Activated naive CD4-positive, alpha-beta T cell treated with anti-CD3 and anti-CD28 coated beads for 36 hours (primary cell): Measurements from ENCODE around the gene ANKRD13A. TPM values are rescaled to one million over a fixed set of nuclear protein-coding genes. Genes with fewer than 3 reads are reported as not detected.

ENCODE experiments used
- CTCF ChIA-PET: fragments of 350-600 bp; sonication (Branson Sonifier 250); formaldehyde crosslinking; loops from one replicate; lab custom pipeline; 2021; ENCODE audit warnings: antibody characterized with exemption; lab: Charles Lee
- DNase-seq: peaks from one replicate; pipeline ENCODE4 v3.0.0-alpha.2; 2020
- H3K27ac Mint-ChIP-seq: one replicate; pipeline ENCODE4 v1.8.0; 2021; ENCODE audit warnings: mild to moderate bottlenecking, mixed read lengths
- H3K27me3 Mint-ChIP-seq: one replicate; pipeline ENCODE4 v1.8.0; 2021; ENCODE audit warnings: low read depth, mixed read lengths
- H3K36me3 Mint-ChIP-seq: one replicate; pipeline ENCODE4 v1.8.0; 2021; ENCODE audit warnings: low read depth, mixed read lengths
- H3K4me1 Mint-ChIP-seq: one replicate; pipeline ENCODE4 v1.8.0; 2021; ENCODE audit warnings: low read depth, mixed read lengths
- H3K4me3 Mint-ChIP-seq: one replicate; pipeline ENCODE4 v1.8.0; 2021; ENCODE audit warnings: mild to moderate bottlenecking, moderate library complexity, mixed read lengths
- H3K9me3 Mint-ChIP-seq: one replicate; pipeline ENCODE4 v1.8.0; 2021; ENCODE audit warnings: mixed read lengths
- intact Hi-C: fragments of 100-400 bp; cut with micrococcal nuclease; formaldehyde crosslinking; loops from one replicate; pipeline ENCODE4 v1.15.1; 2023
- total RNA-seq, 2 experiments: library from RNA; stranded (reverse); gene quantifications; one replicate each; pipeline ENCODE4 v1.2.3, GENCODE V29; 2021

Gene ANKRD13A
- total RNA-seq = 10 to 100 TPM; 28.3 to 31.5 TPM

DNA sequence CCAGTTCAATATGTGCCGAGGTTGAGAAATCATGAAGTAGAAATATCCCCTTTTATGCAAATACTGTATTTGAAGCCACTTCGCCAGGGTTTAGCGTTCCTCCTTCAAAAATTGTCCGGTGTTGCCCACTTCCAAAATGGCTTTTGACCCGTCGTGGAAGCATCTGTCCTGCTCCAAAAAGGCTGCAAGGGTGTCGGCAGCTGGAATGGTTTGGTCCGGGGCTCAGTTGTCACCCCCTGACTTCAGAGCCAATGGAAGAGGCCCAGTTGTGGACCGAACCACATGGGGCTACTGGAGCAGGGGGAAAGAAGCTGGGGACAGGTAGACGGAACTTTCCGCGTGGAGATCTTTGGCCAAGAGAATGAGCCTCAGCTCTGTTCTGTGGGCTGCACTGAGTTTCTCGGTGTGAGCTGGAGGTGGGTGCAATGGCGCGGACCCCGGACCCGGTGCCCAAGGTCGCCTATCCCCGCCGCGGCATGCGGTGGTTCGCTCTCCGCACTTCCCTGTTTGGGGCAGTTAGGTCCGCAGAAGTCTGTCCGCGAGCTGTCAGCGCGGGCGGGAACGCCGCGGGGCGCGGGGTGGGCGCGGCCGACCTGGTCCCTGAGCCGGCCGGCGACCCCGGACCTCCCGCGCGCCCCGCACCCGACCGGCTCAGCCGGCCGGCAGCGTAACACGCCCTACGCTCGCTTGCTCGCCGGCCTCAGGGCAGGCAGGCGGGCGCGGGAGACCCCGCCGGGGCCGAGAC is at the start of gene ANKRD13A:
ANKRD13A (plus strand) TSS at position 527 of the 745 bp plus-strand sequence. CDS start 259 bp downstream, outside the sequence.
- DNase-seq = peak; percentile 93
- Mint-ChIP-seq H3K27ac (peak within 1 kb of the TSS; percentile 92), H3K4me1 (peaks cover 56% of the 10 kb centered on the region), H3K9me3 (no peaks in the 10 kb centered on the region), H3K36me3 (no peaks in the 10 kb centered on the region), H3K27me3 (no peaks in the 10 kb centered on the region), H3K4me3 (peak within 1 kb of the TSS; percentile 89)
- CTCF ChIA-PET = interaction anchor here (0.6 to 1.2 kb wide), 3 partner anchors 15 to 154 kb away, joined by 3 read pairs; partner anchors contain the start of gene C12orf76
- intact Hi-C loops = loop anchor here (2.0 to 10.0 kb wide), 4 partner anchors 282 to 1364 kb away; partner anchors contain the start of genes ATP2A2, PPP1CC and SELPLG

DNA sequence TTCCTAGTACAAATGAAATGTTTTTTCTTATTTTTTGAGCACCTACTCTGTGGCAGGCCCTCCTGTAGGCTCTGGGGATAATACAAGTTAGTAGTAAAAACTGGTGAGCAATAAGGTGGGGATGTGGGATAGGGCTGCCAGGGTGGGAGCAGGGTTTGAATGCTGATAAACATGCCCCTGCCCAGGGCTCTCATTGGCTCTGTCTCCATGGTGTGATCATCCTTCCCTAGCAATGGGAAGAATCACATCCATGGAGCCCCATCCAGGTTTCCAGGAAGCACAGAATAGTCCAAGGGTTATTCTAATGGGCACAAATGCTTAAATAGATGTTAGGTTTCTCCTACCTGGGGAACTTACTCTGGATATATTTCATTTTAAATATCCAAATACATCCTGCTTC is 48.6 kb upstream of the ANKRD13A start:
- Mint-ChIP-seq H3K27me3 (no peaks in the 10 kb centered on the region), H3K27ac (no peak overlapping the region), H3K4me3 (no peak overlapping the region), H3K36me3 (peaks cover 36% of the 10 kb centered on the region), H3K9me3 (no peaks in the 10 kb centered on the region), H3K4me1 (peaks cover 28% of the 10 kb centered on the region)
- CTCF ChIA-PET = no interaction called here
- intact Hi-C loops = no loop called here
- DNase-seq = no peak

DNA sequence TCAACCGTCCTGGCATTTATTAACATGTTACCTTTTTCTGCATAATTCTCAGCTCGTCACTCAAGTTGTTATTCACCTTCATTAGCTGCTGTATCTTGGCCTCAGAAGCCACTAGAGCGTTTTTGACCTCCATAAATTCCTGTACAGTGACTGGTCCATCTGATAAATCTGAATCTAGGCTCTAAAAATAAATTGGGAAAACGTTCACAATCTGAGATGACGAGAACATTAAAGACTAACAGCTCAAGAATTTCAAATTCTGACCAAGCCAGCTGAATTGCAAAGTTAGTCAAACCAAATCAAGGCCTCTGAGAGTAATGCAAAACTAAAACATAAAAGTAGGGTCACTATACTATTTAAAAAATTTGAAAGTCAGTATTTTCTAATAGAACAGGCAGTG is 48.1 kb upstream of the ANKRD13A start:
- no peaks in the 10 kb centered on the region for H3K9me3 Mint-ChIP-seq
- peaks cover 28% of the 10 kb centered on the region for H3K4me1 Mint-ChIP-seq
- H3K27ac Mint-ChIP-seq = no peak overlapping the region
- intact Hi-C loops = no loop called here
- no peaks in the 10 kb centered on the region for H3K27me3 Mint-ChIP-seq
- peaks cover 37% of the 10 kb centered on the region for H3K36me3 Mint-ChIP-seq
- no peak overlapping the region for H3K4me3 Mint-ChIP-seq
- CTCF ChIA-PET = no interaction called here
- DNase-seq = no peak

GRCh38 chr12:109951751-109952150 is 47.5 kb upstream of the ANKRD13A start:
- CTCF ChIA-PET = no interaction called here
- Mint-ChIP-seq H3K4me1 (peaks cover 22% of the 10 kb centered on the region), H3K27ac (no peak overlapping the region), H3K4me3 (no peak overlapping the region), H3K36me3 (peaks cover 37% of the 10 kb centered on the region), H3K9me3 (no peaks in the 10 kb centered on the region), H3K27me3 (no peaks in the 10 kb centered on the region)
- intact Hi-C loops = no loop called here
- DNase-seq = no peak

GRCh38 chr12:109952160-109952858 is 46.9 kb upstream of the ANKRD13A start:
- intact Hi-C loops = no loop called here
- Mint-ChIP-seq H3K4me3 (no peak overlapping the region), H3K27me3 (no peaks in the 10 kb centered on the region), H3K4me1 (peaks cover 16% of the 10 kb centered on the region), H3K27ac (peak overlapping the region; percentile 55), H3K9me3 (no peaks in the 10 kb centered on the region), H3K36me3 (peaks cover 34% of the 10 kb centered on the region)
- CTCF ChIA-PET = no interaction called here
- DNase-seq = no peak

GRCh38 chr12:109952873-109953272 is 46.4 kb upstream of the ANKRD13A start:
- DNase-seq = no peak
- CTCF ChIA-PET = no interaction called here
- Mint-ChIP-seq H3K27ac (peak overlapping the region; percentile 4), H3K4me3 (no peak overlapping the region), H3K27me3 (no peaks in the 10 kb centered on the region), H3K36me3 (peaks cover 30% of the 10 kb centered on the region), H3K9me3 (no peaks in the 10 kb centered on the region), H3K4me1 (peaks cover 11% of the 10 kb centered on the region)
- intact Hi-C loops = no loop called here

- intact Hi-C loops = no loop called here
- Mint-ChIP-seq H3K27me3 (no peaks in the 10 kb centered on the region), H3K36me3 (peaks cover 29% of the 10 kb centered on the region), H3K4me3 (no peak overlapping the region), H3K27ac (no peak overlapping the region), H3K9me3 (no peaks in the 10 kb centered on the region), H3K4me1 (peaks cover 4% of the 10 kb centered on the region)
- CTCF ChIA-PET = interaction anchor here (0.6 kb wide), 1 partner anchor 9 kb away, joined by 3 read pairs; no protein-coding TSS in a partner anchor
- DNase-seq = no peak
These were observed 45.6 kb upstream of the ANKRD13A start for GRCh38 chr12:109953656-109954055.

DNA sequence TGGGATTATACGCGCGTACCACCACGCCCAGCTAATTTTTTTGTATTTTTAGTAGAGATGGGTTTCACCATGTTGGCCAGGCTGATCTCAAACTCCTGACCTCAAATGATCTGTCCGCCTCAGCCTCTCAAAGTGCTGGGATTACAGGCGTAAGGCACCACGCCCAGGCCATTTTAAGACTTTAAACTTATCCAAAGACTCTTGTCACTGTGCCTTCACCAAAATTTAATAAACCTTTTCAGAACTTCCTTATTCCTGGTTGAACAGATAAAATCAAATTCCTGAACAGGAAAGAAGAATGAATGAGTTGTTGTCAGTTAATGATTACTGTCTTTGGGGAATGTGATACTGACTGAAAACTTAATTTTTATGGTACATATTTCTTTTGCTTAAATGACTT is 40.9 kb upstream of the ANKRD13A start:
- CTCF ChIA-PET = no interaction called here
- no peaks in the 10 kb centered on the region for H3K9me3 Mint-ChIP-seq
- no peaks in the 10 kb centered on the region for H3K27me3 Mint-ChIP-seq
- DNase-seq = no peak
- peaks cover 19% of the 10 kb centered on the region for H3K36me3 Mint-ChIP-seq
- H3K4me1 Mint-ChIP-seq = no peaks in the 10 kb centered on the region
- intact Hi-C loops = no loop called here
- no peak overlapping the region for H3K27ac Mint-ChIP-seq
- no peak overlapping the region for H3K4me3 Mint-ChIP-seq

GRCh38 chr12:109959411-109960093 is 39.7 kb upstream of the ANKRD13A start:
- H3K4me3 Mint-ChIP-seq = no peak overlapping the region
- no peaks in the 10 kb centered on the region for H3K9me3 Mint-ChIP-seq
- DNase-seq = no peak
- intact Hi-C loops = no loop called here
- H3K36me3 Mint-ChIP-seq = peaks cover 15% of the 10 kb centered on the region
- H3K4me1 Mint-ChIP-seq = no peaks in the 10 kb centered on the region
- CTCF ChIA-PET = interaction anchor here (0.9 kb wide), 1 partner anchor 531 kb away, joined by 3 read pairs; no protein-coding TSS in a partner anchor
- H3K27ac Mint-ChIP-seq = no peak overlapping the region
- no peaks in the 10 kb centered on the region for H3K27me3 Mint-ChIP-seq

- CTCF ChIA-PET = interaction anchor here (0.6 to 1.6 kb wide), 3 partner anchors 32 to 523 kb away, joined by 3 to 5 read pairs (median 3); no protein-coding TSS in a partner anchor
- Mint-ChIP-seq H3K4me1 (no peaks in the 10 kb centered on the region), H3K4me3 (no peak overlapping the region), H3K36me3 (peaks cover 22% of the 10 kb centered on the region), H3K27ac (no peak overlapping the region), H3K9me3 (no peaks in the 10 kb centered on the region), H3K27me3 (no peaks in the 10 kb centered on the region)
- intact Hi-C loops = no loop called here
- no peak for DNase-seq
These were observed 38.0 kb upstream of the ANKRD13A start for GRCh38 chr12:109961201-109961600.

DNA sequence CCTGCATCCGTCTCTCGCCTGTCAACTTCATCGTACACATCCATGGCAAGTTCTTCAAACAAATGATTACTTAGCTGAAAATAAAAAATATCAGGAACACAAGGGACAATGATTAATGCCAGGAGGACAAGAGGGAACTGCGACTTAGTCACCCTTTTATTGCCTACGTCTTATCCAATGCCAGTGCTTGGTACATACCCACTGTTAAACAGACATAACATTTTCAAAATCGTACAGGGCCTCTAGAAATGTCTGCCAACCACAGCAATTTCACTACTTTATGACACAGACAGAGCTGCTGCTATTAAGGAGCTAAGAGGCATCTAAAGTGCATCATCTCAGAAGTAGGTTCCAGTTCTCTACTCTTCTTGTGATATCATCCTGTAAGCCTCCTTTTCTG is 37.6 kb upstream of the ANKRD13A start:
- no peak overlapping the region for H3K27ac Mint-ChIP-seq
- peaks cover 22% of the 10 kb centered on the region for H3K36me3 Mint-ChIP-seq
- H3K9me3 Mint-ChIP-seq = no peaks in the 10 kb centered on the region
- no peaks in the 10 kb centered on the region for H3K27me3 Mint-ChIP-seq
- intact Hi-C loops = no loop called here
- CTCF ChIA-PET = interaction anchor here (0.6 to 1.6 kb wide), 3 partner anchors 32 to 523 kb away, joined by 3 to 5 read pairs (median 3); no protein-coding TSS in a partner anchor
- H3K4me1 Mint-ChIP-seq = no peaks in the 10 kb centered on the region
- H3K4me3 Mint-ChIP-seq = no peak overlapping the region
- no peak for DNase-seq

DNA sequence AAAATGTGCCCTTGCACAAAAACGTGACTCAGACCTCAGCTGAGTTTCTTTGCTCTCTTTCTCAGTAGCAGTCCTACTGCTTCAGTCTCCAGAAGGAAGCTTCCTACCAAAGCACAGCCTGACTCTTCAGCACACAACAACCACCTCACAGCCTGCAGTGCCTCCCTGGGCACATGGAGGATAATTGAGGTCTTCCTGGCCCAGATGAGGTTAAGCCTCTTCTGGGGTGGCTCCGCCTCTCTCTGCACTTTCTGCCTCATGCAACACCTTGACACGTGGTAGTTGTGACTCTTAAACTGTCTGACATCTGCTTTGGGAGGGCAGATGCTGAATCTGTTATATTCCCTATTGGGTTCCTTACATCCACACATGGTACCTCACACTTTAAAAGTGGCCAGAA is 36.8 kb upstream of the ANKRD13A start:
- CTCF ChIA-PET = no interaction called here
- Mint-ChIP-seq H3K27ac (no peak overlapping the region), H3K4me1 (peaks cover under 1% of the 10 kb centered on the region), H3K9me3 (no peaks in the 10 kb centered on the region), H3K27me3 (no peaks in the 10 kb centered on the region), H3K36me3 (peaks cover 21% of the 10 kb centered on the region), H3K4me3 (no peak overlapping the region)
- intact Hi-C loops = no loop called here
- no peak for DNase-seq
